Liver (tissue), 3 donors: ENCODE measurements around the gene RILP.

Experiments used
- EGR1 ChIP-seq, 2 donors: IDR thresholded peaks; 2 replicates each; pipeline ENCODE4 v1.6.1; 2016 to 2018; ENCODE audit warnings: antibody characterized with exemption in 2 of 2, low read depth in 2 of 2
- FOXA1 ChIP-seq: IDR thresholded peaks from 2 replicates; pipeline ENCODE4 v1.6.1; 2016; ENCODE audit warnings: antibody characterized with exemption
- GABPA ChIP-seq, 2 donors: IDR thresholded peaks in 1 of 2; conservative IDR thresholded peaks in 1 of 2; 2 replicates each; pipeline ENCODE4 v1.6.1; 2016; ENCODE audit warnings: antibody characterized with exemption in 2 of 2, mild to moderate bottlenecking in 1 of 2, moderate library complexity in 1 of 2
- HNF4A ChIP-seq, 2 donors: conservative IDR thresholded peaks; 2 replicates each; pipeline ENCODE4 v1.6.1; 2016; ENCODE audit warnings: antibody characterized with exemption in 2 of 2, mild to moderate bottlenecking in 2 of 2
- HNF4G ChIP-seq: IDR thresholded peaks from 2 replicates; pipeline ENCODE4 v1.6.1; 2016; ENCODE audit warnings: antibody characterized with exemption
- JUND ChIP-seq, 2 donors: IDR thresholded peaks; 2 replicates each; pipeline ENCODE4 v1.6.1; 2016; ENCODE audit warnings: antibody characterized with exemption in 2 of 2
- NR2F2 ChIP-seq: IDR thresholded peaks from 2 replicates; pipeline ENCODE4 v1.6.1; 2016; ENCODE audit warnings: antibody characterized with exemption
- RAD21 ChIP-seq, 2 donors: IDR thresholded peaks; 2 replicates each; pipeline ENCODE4 v1.6.1; 2016; ENCODE audit warnings: antibody characterized with exemption in 2 of 2, mild to moderate bottlenecking in 2 of 2
- SP1 ChIP-seq: IDR thresholded peaks from 2 replicates; pipeline ENCODE4 v1.6.1; 2018; ENCODE audit warnings: antibody characterized with exemption, mild to moderate bottlenecking
- YY1 ChIP-seq: IDR thresholded peaks from 2 replicates; pipeline ENCODE4 v1.6.1; 2016; ENCODE audit warnings: antibody characterized with exemption, mild to moderate bottlenecking
- TF ChIP-seq, protein P1 (sequence below): fragments of 150-350 bp; IDR thresholded peaks from 2 replicates; pipeline ENCODE4 v1.5.1; 2017; ENCODE audit warnings: improper control_type of control experiment, low read depth, low read length; ENCODE audit not compliant: missing input control
- donor health status: healthy.
- donor health status: healthy.

DNA sequence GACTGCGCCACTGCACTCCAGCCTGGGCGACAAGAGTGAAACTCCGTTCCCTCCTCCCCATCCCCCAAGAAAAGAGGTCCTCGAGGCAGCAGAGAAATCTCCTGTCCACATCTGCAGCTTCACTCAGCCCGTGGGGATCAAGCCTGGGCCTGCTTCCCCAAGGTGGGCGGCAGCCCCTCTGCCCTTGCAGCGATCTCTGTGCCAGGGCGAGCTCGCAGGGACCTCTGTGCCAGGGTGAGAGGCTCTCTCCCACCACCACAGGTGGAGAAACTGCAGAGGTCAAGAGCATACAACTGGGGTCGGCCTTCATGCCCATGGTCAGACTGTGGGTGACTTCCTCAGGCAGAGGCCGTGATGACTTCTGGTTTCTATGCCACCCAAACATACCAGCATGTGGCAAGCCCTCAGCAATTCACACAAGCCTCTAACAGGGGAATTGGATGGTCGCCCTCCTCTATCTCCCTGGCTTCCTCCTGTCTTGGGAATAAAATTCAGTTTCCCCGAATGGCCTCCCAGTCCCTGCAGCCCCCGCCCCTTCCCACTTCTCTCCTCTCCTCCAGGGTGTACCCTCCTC is 26.5 kb downstream of the RILP start:
- TF ChIP-seq GABPA (IDR thresholded peaks at IDR 0.05 in 1 of 2, conservative IDR thresholded peaks at IDR 0.05 in 1 of 2) (no peak), YY1 (no peak), HNF4G (no peak), EGR1 (IDR thresholded peaks at IDR 0.05; ENCODE audit: low read depth in 2 of 2) (no peak), SP1 (no peak), JUND (IDR thresholded peaks at IDR 0.05) (no peak), FOXA1 (no peak), RAD21 (IDR thresholded peaks at IDR 0.05) (no peak), HNF4A (conservative IDR thresholded peaks at IDR 0.05) (no peak), NR2F2 (no peak)
- TF ChIP-seq, protein P1, sequence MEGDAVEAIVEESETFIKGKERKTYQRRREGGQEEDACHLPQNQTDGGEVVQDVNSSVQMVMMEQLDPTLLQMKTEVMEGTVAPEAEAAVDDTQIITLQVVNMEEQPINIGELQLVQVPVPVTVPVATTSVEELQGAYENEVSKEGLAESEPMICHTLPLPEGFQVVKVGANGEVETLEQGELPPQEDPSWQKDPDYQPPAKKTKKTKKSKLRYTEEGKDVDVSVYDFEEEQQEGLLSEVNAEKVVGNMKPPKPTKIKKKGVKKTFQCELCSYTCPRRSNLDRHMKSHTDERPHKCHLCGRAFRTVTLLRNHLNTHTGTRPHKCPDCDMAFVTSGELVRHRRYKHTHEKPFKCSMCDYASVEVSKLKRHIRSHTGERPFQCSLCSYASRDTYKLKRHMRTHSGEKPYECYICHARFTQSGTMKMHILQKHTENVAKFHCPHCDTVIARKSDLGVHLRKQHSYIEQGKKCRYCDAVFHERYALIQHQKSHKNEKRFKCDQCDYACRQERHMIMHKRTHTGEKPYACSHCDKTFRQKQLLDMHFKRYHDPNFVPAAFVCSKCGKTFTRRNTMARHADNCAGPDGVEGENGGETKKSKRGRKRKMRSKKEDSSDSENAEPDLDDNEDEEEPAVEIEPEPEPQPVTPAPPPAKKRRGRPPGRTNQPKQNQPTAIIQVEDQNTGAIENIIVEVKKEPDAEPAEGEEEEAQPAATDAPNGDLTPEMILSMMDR, result no peak
